HepG2 (cell line): Measurements from ENCODE around the gene LSM12. TPM values are rescaled to one million over a fixed set of nuclear protein-coding genes. Genes with fewer than 3 reads are reported as not detected.

Experiments used
- ATAC-seq: fragments of 200-7000 bp; cut with Tn5 transposase; 3 replicates; pipeline ENCODE4 v1.9.1; 2020; ENCODE audit warnings: mild to moderate bottlenecking, moderate library complexity
- BruUV-seq: library from RNA; stranded (reverse); fragments of 400-500 nt; replicated peaks from 2 replicates; lab custom pipeline; 2021; lab: Mats Ljungman, UMichigan
- CTCF ChIA-PET: fragments of 300-600 bp; formaldehyde crosslinking; extraction: SDS; loops from one replicate; lab custom pipeline; 2021; ENCODE audit warnings: low total read pairs, inconsistent platforms, low intra/inter-chr PET ratio; lab: Yijun Ruan, JAX
- POLR2A ChIA-PET: fragments of 350-600 bp; sonication (Branson Sonifier 250); formaldehyde crosslinking; loops from one replicate; lab custom pipeline; 2020; ENCODE audit warnings: antibody characterized with exemption, inconsistent platforms; lab: Yijun Ruan, JAX
- DNase-seq: peaks from one replicate; pipeline ENCODE4 v3.0.0-alpha.2; 2015; ENCODE audit warnings: low spot score
- FAIRE-seq: peaks from 3 replicates; lab custom pipeline; 2011; peaks lifted over from hg19 to GRCh38; lab: Jason Lieb, UNC
- H2AFZ ChIP-seq: one replicate; pipeline ENCODE4 v1.6.1; 2011; ENCODE audit warnings: low read length, inconsistent platforms
- H3K27ac ChIP-seq: fragments of 300-600 bp; 3 replicates; pipeline ENCODE4 v1.8.0; 2011; ENCODE audit warnings: mixed run types, mild to moderate bottlenecking, mixed read lengths, low read length, inconsistent platforms; ENCODE audit not compliant: insufficient read depth; ENCODE audit errors: extremely low read length
- H3K27me3 ChIP-seq, 2 experiments: fragments of 200-600 bp in 1 of 2; 2 replicates in 1 of 2; 3 replicates in 1 of 2; pipeline versions ENCODE4 v1.6.0 to v1.8.0; 2011; ENCODE audit warnings: low read length in 2 of 2, mild to moderate bottlenecking in 2 of 2, moderate library complexity in 2 of 2, inconsistent platforms in 1 of 2; ENCODE audit not compliant: insufficient read depth in 2 of 2, control insufficient read depth in 1 of 2
- H3K36me3 ChIP-seq, 2 experiments: fragments of 200-600 bp in 1 of 2; replicated peaks in 1 of 2; 2 replicates in 1 of 2; 3 replicates in 1 of 2; pipeline versions ENCODE4 v1.5.1 to v1.8.0; 2011; ENCODE audit warnings: low read length in 2 of 2, inconsistent platforms in 1 of 2; ENCODE audit not compliant: insufficient read depth in 2 of 2, control insufficient read depth in 1 of 2
- H3K4me1 ChIP-seq: 2 replicates; pipeline ENCODE4 v1.5.1; 2012; ENCODE audit warnings: low read length, inconsistent platforms; ENCODE audit not compliant: insufficient read depth
- H3K4me2 ChIP-seq: 2 replicates; pipeline ENCODE4 v1.6.0; 2011; ENCODE audit warnings: low read depth, low read length, inconsistent platforms
- H3K4me3 ChIP-seq, 3 experiments: fragments of 200-600 bp in 1 of 3; sonication (generic), shearing (Covaris generic) in 1 of 3; replicated peaks in 1 of 3; 2 replicates each; pipeline ENCODE4 v1.5.1; 2011 to 2016; ENCODE audit warnings: low read length in 3 of 3, inconsistent platforms in 2 of 3, low read depth in 2 of 3, mild to moderate bottlenecking in 2 of 3, control low read depth in 1 of 3, mixed read lengths in 1 of 3; ENCODE audit not compliant: insufficient read depth in 1 of 3
- H3K79me2 ChIP-seq: one replicate; pipeline ENCODE4 v1.6.1; 2011; ENCODE audit warnings: low read length, inconsistent platforms; ENCODE audit not compliant: insufficient read depth
- H3K9ac ChIP-seq: 2 replicates; pipeline ENCODE4 v1.6.0; 2011; ENCODE audit warnings: mild to moderate bottlenecking, low read depth, low read length, inconsistent platforms; ENCODE audit not compliant: insufficient read depth
- H3K9me3 ChIP-seq: 2 replicates; pipeline ENCODE4 v1.5.1; 2012; ENCODE audit warnings: mild to moderate bottlenecking, low read length
- H4K20me1 ChIP-seq: 2 replicates; pipeline ENCODE4 v1.6.0; 2011; ENCODE audit warnings: inconsistent platforms, mild to moderate bottlenecking, low read length, moderate library complexity; ENCODE audit not compliant: insufficient read depth
- ATM ChIP-seq: fragments of 450-650 bp; IDR thresholded peaks from 2 replicates; pipeline ENCODE4 v1.7.1; 2017; ENCODE audit warnings: mild to moderate bottlenecking, borderline replicate concordance
- CBFB ChIP-seq: sonication (generic); formaldehyde crosslinking; IDR thresholded peaks from 2 replicates; pipeline ENCODE4 v1.4.0; 2020; ENCODE audit warnings: missing genetic modification reagents
- FIP1L1 ChIP-seq: fragments of 200-400 bp; formaldehyde crosslinking; IDR thresholded peaks from 2 replicates; pipeline ENCODE4 v1.6.1; 2018; ENCODE audit warnings: low read depth, mild to moderate bottlenecking, low read length, moderate library complexity, borderline replicate concordance; ENCODE audit not compliant: insufficient read depth
- HMG20A ChIP-seq: IDR thresholded peaks from 2 replicates; pipeline ENCODE4 v1.6.1; 2016; ENCODE audit warnings: borderline replicate concordance
- KLF12 ChIP-seq: sonication (generic); formaldehyde crosslinking; IDR thresholded peaks from 2 replicates; pipeline ENCODE4 v1.4.0; 2020; ENCODE audit warnings: missing genetic modification reagents, borderline replicate concordance
- KLF9 ChIP-seq: IDR thresholded peaks from 2 replicates; pipeline ENCODE4 v1.6.1; 2016; ENCODE audit warnings: low read depth
- MEIS1 ChIP-seq: sonication (generic); formaldehyde crosslinking; IDR thresholded peaks from 2 replicates; pipeline ENCODE4 v1.9.0; 2021; ENCODE audit warnings: mild to moderate bottlenecking, missing genetic modification reagents, moderate library complexity, borderline replicate concordance
- RBM22 ChIP-seq: fragments of 200-400 bp; formaldehyde crosslinking; optimal IDR thresholded peaks from 2 replicates; pipeline ENCODE3; 2017; ENCODE audit warnings: mild to moderate bottlenecking, low read length, moderate library complexity
- RXRB ChIP-seq: IDR thresholded peaks from 2 replicates; pipeline ENCODE4 v1.6.1; 2016; ENCODE audit warnings: borderline replicate concordance, missing genetic modification reagents, missing compliant biosample characterization
- ZBTB38 ChIP-seq: sonication (generic); formaldehyde crosslinking; IDR thresholded peaks from 2 replicates; pipeline ENCODE4 v1.5.1; 2020; ENCODE audit warnings: mild to moderate bottlenecking, missing genetic modification reagents
- ZC3H4 ChIP-seq: sonication (generic); formaldehyde crosslinking; IDR thresholded peaks from 2 replicates; pipeline ENCODE4 v1.4.0; 2020; ENCODE audit warnings: missing genetic modification reagents, borderline replicate concordance
- ZNF629 ChIP-seq: sonication (generic); formaldehyde crosslinking; conservative IDR thresholded peaks from 2 replicates; pipeline ENCODE4 v1.5.0; 2020; ENCODE audit warnings: missing genetic modification reagents
- ZNF768 ChIP-seq: sonication (generic); formaldehyde crosslinking; IDR thresholded peaks from 2 replicates; pipeline ENCODE4 v1.4.0; 2020; ENCODE audit warnings: missing genetic modification reagents
- WGBS: methylation state at CpG from one replicate; pipeline ENCODE4 v1.1.6; 2017; ENCODE audit warnings: low lambda C conversion rate; 5-methylcytosine and 5-hydroxymethylcytosine counted together
- in situ Hi-C: cut with HindIII; loops from 2 replicates; pipeline ENCODE4 v1.10.0; 2017; ENCODE audit warnings: low pct_unique_long_range_greater_than_20kb; ENCODE audit not compliant: extremely low pct_ligation_motif_present
- intact Hi-C: fragments of 100-400 bp; cut with micrococcal nuclease; formaldehyde crosslinking; loops from one replicate; pipeline ENCODE4 v1.10.0; 2022; ENCODE audit not compliant: unreplicated experiment
- polyA plus RNA-seq, 8 experiments: library from polyadenylated mRNA; depleted of rRNA in 3 of 8; stranded (reverse) in 7 of 8; unstranded in 1 of 8; fragments of >200 nt; fragmentation: Illumina TruSeq in 4 of 8; extraction: Trizol in 4 of 8; gene quantifications; 2 replicates each; pipeline versions ENCODE4 v1.2.1 to v1.2.3, GENCODE V29; 2011 to 2016; ENCODE audit warnings: low read depth in 4 of 8, missing spikeins in 1 of 8, mixed read lengths in 1 of 8; ENCODE audit not compliant: insufficient read depth in 1 of 8
- total RNA-seq, 5 experiments: library from RNA; depleted of rRNA; stranded (reverse); fragments of >200 nt; fragmentation: Illumina TruSeq; extraction: Trizol; gene quantifications; 2 replicates each; pipeline ENCODE4 v1.2.3, GENCODE V29; 2016; ENCODE audit warnings: low read depth in 1 of 5
- TF ChIP-seq, protein P1 (sequence below): sonication (generic); formaldehyde crosslinking; IDR thresholded peaks from 2 replicates; pipeline ENCODE4 v1.4.0; 2020; ENCODE audit warnings: missing genetic modification reagents
- TF ChIP-seq, protein P2 (sequence below): sonication (generic); formaldehyde crosslinking; IDR thresholded peaks from one replicate; pipeline ENCODE4 v1.5.1; 2020; ENCODE audit warnings: mild to moderate bottlenecking, missing genetic modification reagents; ENCODE audit errors: not compliant biosample characterization
- TF ChIP-seq, protein P3 (sequence below): sonication (generic); formaldehyde crosslinking; IDR thresholded peaks from 2 replicates; pipeline ENCODE4 v1.8.0; 2023; ENCODE audit warnings: mild to moderate bottlenecking, missing genetic modification reagents

Gene LSM12
- total and polyA plus RNA-seq, 2 of the 13 experiments (the other 11 are each of a cell fraction or from before 2014, with no cell fraction given), result 52.8 to 55.7 TPM

DNA sequence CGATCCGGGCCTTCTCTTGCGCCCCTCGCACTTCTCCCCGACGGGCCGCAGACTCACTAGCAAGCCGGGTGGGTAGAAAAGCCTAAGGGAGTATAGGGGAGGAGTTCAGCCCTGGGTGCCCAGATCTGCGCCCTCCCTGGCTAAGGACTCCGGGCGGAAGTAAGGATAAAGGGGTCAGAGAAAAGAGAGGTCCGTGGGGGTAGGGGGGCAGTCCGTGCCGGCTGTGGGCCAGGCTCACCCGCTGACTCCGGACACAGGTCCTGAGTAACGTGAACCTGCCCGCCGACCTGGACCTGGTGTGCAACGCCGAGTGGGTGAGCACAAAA, 60.2 kb downstream of the LSM12 start:
- peaks cover 51% of the 10 kb centered on the region for H3K4me1 ChIP-seq
- H3K79me2 ChIP-seq, result no peaks in the 10 kb centered on the region
- H3K4me3 ChIP-seq, result peak overlapping the region in 1 of 3 experiments; percentile 80; a peak in 1 of 6 replicates
- no peak overlapping the region for H2AFZ ChIP-seq
- H3K36me3 ChIP-seq, result peaks cover 0 to 12% of the 10 kb centered on the region in 2 experiments; a peak in 2 of 5 replicates
- ChIA-PET CTCF (no interaction called here), POLR2A (no interaction called here)
- no peak for DNase-seq
- no peak overlapping the region for H3K27ac ChIP-seq
- H3K27me3 ChIP-seq, result no peaks in the 10 kb centered on the region
- H4K20me1 ChIP-seq, result no peaks in the 10 kb centered on the region
- no peak for FAIRE-seq
- H3K4me2 ChIP-seq, result no peak overlapping the region
- 93% methylated on average over 21 of the region's 21 CpGs for WGBS
- no peaks in the 10 kb centered on the region for H3K9me3 ChIP-seq
- in situ Hi-C loops, result no loop called here
- intact Hi-C loops, result no loop called here
- BruUV-seq, result no TSS peak
- no peak overlapping the region for H3K9ac ChIP-seq
- ATAC-seq, result no peak
- TF ChIP-seq ZBTB38 (CRISPR knock-in tag) (0 out of 2 replicates have a peak, but pooled peaks have one; percentile 37), RBM22 (no peak), ZNF768 (CRISPR knock-in tag) (peak; percentile 15; the same call in 1 of the 2 replicates), MEIS1 (no peak), ZC3H4 (CRISPR knock-in tag) (no peak), KLF9 (CRISPR knock-in tag) (no peak), HMG20A (CRISPR knock-in tag) (no peak), KLF12 (CRISPR knock-in tag) (no peak), FIP1L1 (no peak), CBFB (CRISPR knock-in tag) (no peak), ATM (no peak), ZNF629 (CRISPR knock-in tag) (no peak), RXRB (CRISPR knock-in tag) (no peak)
- TF ChIP-seq, protein P1, sequence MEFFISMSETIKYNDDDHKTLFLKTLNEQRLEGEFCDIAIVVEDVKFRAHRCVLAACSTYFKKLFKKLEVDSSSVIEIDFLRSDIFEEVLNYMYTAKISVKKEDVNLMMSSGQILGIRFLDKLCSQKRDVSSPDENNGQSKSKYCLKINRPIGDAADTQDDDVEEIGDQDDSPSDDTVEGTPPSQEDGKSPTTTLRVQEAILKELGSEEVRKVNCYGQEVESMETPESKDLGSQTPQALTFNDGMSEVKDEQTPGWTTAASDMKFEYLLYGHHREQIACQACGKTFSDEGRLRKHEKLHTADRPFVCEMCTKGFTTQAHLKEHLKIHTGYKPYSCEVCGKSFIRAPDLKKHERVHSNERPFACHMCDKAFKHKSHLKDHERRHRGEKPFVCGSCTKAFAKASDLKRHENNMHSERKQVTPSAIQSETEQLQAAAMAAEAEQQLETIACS (CRISPR knock-in tag), result 0 out of 2 replicates have a peak, but pooled peaks have one; percentile 5
- TF ChIP-seq, protein P2, sequence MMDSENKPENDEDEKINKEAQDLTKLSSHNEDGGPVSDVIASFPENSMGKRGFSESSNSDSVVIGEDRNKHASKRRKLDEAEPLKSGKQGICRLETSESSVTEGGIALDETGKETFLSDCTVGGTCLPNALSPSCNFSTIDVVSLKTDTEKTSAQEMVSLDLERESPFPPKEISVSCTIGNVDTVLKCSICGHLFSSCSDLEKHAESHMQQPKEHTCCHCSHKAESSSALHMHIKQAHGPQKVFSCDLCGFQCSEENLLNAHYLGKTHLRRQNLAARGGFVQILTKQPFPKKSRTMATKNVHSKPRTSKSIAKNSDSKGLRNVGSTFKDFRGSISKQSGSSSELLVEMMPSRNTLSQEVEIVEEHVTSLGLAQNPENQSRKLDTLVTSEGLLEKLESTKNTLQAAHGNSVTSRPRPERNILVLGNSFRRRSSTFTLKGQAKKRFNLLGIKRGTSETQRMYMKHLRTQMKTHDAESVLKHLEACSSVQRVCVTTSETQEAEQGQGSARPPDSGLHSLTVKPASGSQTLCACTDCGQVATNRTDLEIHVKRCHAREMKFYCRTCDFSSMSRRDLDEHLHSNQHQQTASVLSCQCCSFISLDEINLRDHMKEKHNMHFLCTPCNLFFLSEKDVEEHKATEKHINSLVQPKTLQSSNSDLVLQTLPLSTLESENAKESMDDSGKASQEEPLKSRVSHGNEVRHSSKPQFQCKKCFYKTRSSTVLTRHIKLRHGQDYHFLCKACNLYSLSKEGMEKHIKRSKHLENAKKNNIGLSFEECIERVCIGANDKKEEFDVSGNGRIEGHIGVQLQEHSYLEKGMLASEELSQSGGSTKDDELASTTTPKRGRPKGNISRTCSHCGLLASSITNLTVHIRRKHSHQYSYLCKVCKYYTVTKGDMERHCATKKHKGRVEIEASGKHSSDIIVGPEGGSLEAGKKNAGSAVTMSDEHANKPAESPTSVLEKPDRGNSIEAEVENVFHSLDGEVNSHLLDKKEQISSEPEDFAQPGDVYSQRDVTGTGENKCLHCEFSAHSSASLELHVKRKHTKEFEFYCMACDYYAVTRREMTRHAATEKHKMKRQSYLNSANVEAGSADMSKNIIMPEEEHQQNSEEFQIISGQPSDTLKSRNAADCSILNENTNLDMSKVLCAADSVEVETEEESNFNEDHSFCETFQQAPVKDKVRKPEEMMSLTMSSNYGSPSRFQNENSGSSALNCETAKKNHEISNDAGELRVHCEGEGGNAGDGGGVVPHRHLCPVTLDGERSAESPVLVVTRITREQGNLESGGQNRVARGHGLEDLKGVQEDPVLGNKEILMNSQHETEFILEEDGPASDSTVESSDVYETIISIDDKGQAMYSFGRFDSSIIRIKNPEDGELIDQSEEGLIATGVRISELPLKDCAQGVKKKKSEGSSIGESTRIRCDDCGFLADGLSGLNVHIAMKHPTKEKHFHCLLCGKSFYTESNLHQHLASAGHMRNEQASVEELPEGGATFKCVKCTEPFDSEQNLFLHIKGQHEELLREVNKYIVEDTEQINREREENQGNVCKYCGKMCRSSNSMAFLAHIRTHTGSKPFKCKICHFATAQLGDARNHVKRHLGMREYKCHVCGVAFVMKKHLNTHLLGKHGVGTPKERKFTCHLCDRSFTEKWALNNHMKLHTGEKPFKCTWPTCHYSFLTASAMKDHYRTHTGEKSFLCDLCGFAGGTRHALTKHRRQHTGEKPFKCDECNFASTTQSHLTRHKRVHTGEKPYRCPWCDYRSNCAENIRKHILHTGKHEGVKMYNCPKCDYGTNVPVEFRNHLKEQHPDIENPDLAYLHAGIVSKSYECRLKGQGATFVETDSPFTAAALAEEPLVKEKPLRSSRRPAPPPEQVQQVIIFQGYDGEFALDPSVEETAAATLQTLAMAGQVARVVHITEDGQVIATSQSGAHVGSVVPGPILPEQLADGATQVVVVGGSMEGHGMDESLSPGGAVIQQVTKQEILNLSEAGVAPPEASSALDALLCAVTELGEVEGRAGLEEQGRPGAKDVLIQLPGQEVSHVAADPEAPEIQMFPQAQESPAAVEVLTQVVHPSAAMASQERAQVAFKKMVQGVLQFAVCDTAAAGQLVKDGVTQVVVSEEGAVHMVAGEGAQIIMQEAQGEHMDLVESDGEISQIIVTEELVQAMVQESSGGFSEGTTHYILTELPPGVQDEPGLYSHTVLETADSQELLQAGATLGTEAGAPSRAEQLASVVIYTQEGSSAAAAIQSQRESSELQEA (CRISPR knock-in tag), result peak; percentile 40
- TF ChIP-seq, protein P3, sequence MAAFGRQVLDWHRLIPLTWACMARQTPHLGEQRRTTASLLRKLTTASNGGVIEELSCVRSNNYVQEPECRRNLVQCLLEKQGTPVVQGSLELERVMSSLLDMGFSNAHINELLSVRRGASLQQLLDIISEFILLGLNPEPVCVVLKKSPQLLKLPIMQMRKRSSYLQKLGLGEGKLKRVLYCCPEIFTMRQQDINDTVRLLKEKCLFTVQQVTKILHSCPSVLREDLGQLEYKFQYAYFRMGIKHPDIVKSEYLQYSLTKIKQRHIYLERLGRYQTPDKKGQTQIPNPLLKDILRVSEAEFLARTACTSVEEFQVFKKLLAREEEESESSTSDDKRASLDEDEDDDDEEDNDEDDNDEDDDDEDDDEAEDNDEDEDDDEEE, result no peak
